Measurements from ENCODE around the gene ASCC1.
"Not testable (repeated sequence)": the region's sequence is repeated elsewhere in the genome, so short reads cannot be mapped to it uniquely, and the experiment has no call there.

The ASCC1 gene, protein sequence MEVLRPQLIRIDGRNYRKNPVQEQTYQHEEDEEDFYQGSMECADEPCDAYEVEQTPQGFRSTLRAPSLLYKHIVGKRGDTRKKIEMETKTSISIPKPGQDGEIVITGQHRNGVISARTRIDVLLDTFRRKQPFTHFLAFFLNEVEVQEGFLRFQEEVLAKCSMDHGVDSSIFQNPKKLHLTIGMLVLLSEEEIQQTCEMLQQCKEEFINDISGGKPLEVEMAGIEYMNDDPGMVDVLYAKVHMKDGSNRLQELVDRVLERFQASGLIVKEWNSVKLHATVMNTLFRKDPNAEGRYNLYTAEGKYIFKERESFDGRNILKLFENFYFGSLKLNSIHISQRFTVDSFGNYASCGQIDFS

GRCh38 chr10:72215611-72216549, at the start of gene ASCC1, which contains the start of gene ANAPC16:
ASCC1 (minus strand) TSS chr10:72216276; CDS start chr10:72213298, 2,978 bp downstream.
ANAPC16 (plus strand) TSS chr10:72216012; CDS start chr10:72223915, 7,903 bp downstream.
- DNase-seq: peak; percentile 82

DNA sequence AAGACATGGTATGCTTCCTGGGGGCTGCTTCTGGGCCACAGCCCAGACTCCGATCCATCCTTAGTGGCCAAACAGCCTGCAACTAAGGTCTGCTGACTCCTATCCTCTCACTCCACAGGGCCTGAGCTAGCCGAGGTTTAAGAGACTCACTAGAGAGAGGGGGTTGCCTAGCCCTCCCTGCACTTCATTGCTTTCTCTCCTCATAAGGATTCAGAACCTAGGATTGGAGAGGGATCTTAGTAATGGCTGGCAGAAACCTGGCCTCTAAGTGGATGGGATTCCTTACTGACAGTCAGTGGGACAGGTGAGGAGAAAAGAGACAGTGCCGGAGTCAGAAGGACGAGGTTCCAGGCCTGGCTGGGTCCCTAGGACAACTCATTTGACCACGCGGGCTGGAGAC, 49.4 kb upstream of the ASCC1 start:
- DNase-seq: no peak

- no peak for DNase-seq
Observed at GRCh38 chr10:72264536-72264935, 48.5 kb upstream of the ASCC1 start.

DNA sequence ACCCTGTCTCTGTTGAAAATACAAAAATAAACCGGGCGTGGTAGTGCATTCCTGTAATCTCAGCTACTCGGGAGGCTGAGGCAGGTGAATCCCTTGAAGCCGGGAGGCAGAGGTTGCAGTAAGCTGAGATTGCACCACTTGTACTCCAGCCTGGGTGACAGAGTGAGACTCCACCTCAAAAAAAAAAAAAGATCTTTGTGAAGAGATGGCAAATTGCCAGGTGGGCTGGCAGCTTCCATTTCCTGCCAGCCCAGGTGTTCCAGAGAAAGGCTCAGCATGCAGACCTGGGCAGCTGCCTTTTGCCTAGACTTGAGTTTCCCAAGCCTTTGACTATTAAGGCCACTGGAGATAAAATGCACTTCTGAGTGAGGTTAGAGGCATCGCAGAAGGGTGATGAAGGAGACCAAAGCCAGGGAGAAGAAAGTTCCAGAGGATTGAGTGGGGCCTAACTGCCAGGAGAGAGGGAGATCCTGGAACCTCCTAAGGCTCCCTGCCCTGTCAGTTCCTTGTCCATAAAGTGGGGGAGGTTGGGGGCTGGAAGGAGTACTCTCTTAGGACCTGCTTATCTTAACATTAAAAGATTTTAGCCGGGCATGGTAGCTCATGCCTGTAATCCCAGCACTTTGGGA, 47.7 kb upstream of the ASCC1 start:
- DNase-seq: no peak

GRCh38 chr10:72261784-72262404, 45.8 kb upstream of the ASCC1 start:
- DNase-seq: no peak

- no peak for DNase-seq
Observed at GRCh38 chr10:72260976-72261783, 45.1 kb upstream of the ASCC1 start.

DNA sequence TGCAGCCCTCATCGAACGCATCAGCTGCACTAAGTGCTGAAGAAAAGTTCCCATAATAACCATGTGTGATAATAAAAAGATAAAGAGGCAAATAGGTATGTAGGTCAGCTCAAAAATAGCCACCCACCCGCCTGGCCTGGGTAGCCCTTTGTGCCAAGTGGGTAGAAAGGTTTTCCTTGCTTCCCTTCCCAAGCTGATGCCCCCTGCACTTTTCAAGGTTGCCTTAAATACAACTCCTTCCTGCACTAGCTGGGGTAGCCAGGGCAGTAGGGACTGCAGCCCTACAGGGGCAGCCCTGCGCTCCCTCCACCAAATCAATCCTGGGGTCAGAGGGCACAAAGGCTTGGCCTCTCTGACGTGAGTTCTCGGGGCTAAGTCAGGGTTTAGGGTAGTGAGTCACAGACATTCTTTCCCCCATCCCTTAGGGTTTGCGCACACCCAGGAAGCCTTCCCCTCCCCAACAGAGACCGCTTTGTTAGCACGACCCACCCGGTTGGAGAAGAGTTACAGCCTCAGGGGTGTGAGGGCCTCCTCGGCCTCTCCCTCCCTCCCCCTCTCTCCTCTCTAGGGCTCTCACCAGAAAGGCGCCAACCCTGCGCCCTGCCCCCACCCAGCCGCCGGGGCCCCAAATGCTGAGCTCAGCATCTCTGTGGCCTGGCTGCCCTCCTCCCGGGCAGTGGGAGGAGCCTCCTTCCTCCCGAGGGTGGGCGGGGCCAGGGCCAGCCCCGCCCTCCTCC, 44.3 kb upstream of the ASCC1 start:
- DNase-seq: no peak

GRCh38 chr10:72259491-72260238, 43.6 kb upstream of the ASCC1 start:
- DNase-seq: no peak

- DNase-seq: no peak
Observed at GRCh38 chr10:72258617-72259016, 42.5 kb upstream of the ASCC1 start.

- DNase-seq: no peak
Observed at GRCh38 chr10:72257051-72257892, 41.2 kb upstream of the ASCC1 start.

DNA sequence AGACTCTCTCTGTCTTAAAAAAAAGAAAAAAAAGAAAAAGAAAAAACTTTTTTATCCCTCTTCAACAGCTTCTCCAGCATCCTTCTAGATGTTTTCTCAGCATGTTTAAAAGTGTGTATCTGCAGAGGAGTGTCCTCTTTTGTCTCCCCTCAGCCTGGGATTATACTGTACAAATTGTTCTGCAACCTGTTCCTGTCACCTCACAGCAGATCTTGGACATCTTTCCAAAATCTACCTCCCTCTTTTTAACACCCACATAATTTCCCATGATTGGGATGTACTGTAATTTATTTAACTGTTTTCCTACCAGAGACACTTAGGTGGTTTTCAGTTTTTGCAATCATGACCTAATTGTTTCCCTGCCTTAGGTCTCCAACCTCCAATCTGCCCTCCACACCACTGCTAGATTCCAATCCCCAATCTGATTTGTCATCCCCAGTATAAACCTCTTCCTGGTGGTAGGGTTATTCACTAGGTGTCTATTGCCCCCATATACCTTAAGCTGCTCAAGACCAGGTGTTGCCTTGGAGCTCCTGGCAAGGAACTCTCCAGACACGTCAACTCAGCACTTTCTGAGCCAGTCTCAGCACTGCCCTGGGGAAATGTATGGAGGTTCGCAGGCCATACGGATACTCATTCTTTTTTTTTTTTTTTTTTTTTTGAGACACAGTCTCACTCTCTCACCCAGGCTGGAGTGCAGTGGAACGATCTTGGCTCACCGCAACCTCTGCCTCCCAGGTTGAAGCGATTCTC, 40.1 kb upstream of the ASCC1 start:
- DNase-seq: no peak

DNA sequence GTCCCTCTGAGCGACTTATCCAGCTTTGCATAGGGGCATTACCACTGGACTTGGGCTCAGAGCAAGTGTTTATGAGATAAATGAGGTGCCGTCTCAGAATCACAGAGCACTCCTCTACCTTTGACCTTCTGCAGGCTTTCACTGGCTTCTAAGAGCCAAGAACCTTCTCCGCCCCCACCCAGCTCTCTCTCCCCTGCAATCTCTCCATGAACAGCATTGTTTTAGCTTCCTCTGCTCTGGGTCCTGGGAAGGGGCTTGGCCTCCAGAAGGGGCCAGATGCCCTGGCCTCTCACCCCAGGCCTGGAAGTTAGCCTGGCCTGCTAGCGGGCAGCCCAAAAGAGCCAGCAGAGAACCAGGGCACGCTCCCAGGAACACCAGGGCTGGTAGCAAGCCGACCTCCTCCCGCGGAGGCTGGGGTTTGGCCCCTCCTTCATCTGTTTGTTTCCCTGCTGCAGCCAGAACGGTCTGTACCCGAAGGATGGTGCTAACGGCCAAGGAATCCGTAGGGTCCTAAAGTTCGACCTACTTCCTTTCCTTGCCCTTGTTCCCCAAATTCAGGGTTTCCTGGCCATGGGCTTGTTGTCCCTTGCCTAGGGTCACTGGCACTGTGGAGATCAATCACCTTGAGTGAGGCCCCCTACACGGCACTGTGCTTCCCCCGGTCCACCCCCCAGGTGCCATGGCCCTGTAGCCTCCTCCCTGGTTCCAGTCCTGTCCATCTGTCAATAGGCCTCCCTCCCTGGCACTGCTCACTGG, 38.9 kb upstream of the ASCC1 start:
- peak; percentile 27 for DNase-seq

DNA sequence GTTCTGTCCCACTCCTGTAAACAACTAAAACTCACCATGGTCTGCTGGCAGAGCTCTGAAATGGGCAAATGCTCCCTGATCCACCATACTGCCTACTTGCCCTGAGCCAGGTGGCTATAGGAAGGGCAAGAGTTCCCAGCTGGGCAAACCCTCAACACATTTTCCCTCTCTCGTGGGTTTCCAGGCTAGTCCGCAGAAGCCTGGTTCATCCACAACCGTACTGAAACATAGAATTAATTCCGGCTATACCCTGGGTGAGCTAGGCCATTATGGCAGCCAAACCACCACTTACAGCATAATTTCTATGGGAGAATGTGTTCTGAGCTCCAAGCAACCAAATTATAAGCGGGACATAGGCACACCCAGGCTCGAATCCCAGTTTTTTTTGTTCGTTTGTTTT, 37.5 kb upstream of the ASCC1 start:
- DNase-seq: no peak

DNA sequence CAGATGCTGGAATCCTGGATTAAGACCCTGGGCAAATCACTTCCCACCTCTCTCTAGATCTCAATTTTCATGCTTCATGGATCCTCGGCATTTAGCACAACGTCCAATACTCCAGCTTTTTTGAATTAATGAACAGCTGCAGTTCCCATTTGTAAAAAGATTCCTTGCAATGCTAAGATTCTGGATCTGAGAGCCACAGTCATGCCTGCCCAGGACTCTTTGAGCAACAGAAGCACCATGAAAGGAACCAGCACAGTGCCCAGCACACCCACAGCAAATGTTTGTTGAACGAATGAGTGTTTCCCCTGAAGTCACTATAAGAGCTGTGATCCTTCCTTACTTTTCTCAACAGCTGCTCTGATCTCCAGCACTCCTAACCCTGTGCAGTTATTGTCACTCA, 36.9 kb upstream of the ASCC1 start:
- no peak for DNase-seq

DNA sequence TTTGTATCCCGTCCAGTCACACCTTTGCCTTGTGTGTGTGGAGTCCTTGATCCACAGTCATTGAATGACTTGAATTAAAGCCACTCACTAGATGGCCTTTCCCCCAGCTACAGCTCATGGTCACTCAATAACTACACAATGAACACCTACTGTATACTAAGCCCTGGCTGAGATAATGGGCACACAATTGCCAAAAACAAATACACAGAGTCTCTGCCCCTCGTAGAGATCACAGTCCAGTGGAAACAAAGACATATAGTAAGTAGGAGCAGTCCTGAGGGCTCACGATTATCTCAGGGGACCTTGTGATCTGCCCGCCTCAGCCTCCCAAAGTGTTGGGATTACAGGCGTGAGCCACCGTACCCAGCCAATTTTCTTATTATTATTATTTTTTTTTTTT, 35.6 kb upstream of the ASCC1 start:
- DNase-seq: no peak

- DNase-seq: no peak
Observed at GRCh38 chr10:72250666-72251065, 34.6 kb upstream of the ASCC1 start.

- not testable (repeated sequence) for DNase-seq
Observed at GRCh38 chr10:72249176-72249862, 33.2 kb upstream of the ASCC1 start.

Measured in NCI-H1694 treated with DMSO at 0.1 percent for 48 hours (cell line).